GM23248 (cell line): Measurements from ENCODE around the gene FKBP4.

Experiments
- EZH2 ChIP-seq: fragments of 200-600 bp; sonication (generic); IDR thresholded peaks from 2 replicates; pipeline ENCODE4 v1.6.1; 2018; ENCODE audit warnings: antibody characterized with exemption, mild to moderate bottlenecking; ENCODE audit not compliant: insufficient read depth, poor library complexity, severe bottlenecking
- EZH2phosphoT487 ChIP-seq: fragments of 200-600 bp; sonication (generic); IDR thresholded peaks from 2 replicates; pipeline ENCODE4 v1.6.1; 2018; ENCODE audit warnings: antibody characterized with exemption, moderate library complexity, mild to moderate bottlenecking, low read depth; ENCODE audit not compliant: insufficient read depth

DNA sequence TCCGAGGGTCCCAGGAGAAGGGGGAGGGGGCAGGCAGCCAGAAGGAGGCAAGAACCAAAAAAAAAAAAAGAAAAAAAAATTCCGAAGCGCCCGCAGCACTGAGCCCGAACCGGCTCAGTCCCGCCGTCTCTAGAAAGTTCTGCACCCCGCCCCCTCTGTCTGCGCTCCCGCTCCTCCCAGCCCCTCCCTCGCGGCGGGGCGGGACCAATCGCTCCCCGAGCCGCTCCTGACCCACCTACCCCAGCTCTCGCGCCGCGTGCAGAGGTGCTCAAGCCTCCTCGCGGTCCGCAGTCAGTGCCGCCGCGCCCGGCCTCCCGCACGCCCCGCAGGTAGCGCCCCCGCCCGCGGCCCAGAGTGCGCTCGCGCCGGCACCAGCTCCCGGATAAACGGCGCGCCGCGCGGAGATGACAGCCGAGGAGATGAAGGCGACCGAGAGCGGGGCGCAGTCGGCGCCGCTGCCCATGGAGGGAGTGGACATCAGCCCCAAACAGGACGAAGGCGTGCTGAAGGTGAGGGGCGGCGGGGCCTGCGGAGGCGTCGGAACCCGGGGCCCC lies at the start of gene FKBP4:
- TF ChIP-seq EZH2, result no peak
- no peak for TF ChIP-seq EZH2phosphoT487
